HG03196 (cell line): ENCODE results near the gene SFT2D3.

Experiments
- ATAC-seq: cut with Tn5 transposase; IDR thresholded peaks from one replicate; pipeline ENCODE4 v1.9.1; 2021; ENCODE audit not compliant: unreplicated experiment

The SFT2D3 gene

GRCh38 chr2:127664065-127664894 lies 37.0 kb upstream of the SFT2D3 start:
- no peak for ATAC-seq

GRCh38 chr2:127664895-127665225 lies 36.4 kb upstream of the SFT2D3 start:
- ATAC-seq, result no peak

- no peak for ATAC-seq
These were observed 35.9 kb upstream of the SFT2D3 start for GRCh38 chr2:127665267-127665893.

GRCh38 chr2:127669056-127669455 lies 32.2 kb upstream of the SFT2D3 start:
- no peak for ATAC-seq

- no peak for ATAC-seq
These were observed 31.0 kb upstream of the SFT2D3 start for GRCh38 chr2:127670055-127670956.

- ATAC-seq, result no peak
These were observed 30.4 kb upstream of the SFT2D3 start for GRCh38 chr2:127670957-127671290.

GRCh38 chr2:127671557-127672302 lies 29.6 kb upstream of the SFT2D3 start:
- no peak for ATAC-seq

GRCh38 chr2:127672341-127673224 lies 28.7 kb upstream of the SFT2D3 start:
- ATAC-seq, result no peak

- no peak for ATAC-seq
These were observed 27.8 kb upstream of the SFT2D3 start for GRCh38 chr2:127673291-127674069.

GRCh38 chr2:127674241-127675209 lies 26.8 kb upstream of the SFT2D3 start:
- ATAC-seq, result no peak

- no peak for ATAC-seq
These were observed 25.7 kb upstream of the SFT2D3 start, which contains the start of gene LIMS2 for GRCh38 chr2:127675331-127676261. TSS of gene LIMS2 (minus strand) at chr2:127675530. CDS start at chr2:127675024, 506 bp downstream.

GRCh38 chr2:127676906-127677305 lies 24.4 kb upstream of the SFT2D3 start:
- no peak for ATAC-seq

GRCh38 chr2:127678531-127678930 lies 22.8 kb upstream of the SFT2D3 start:
- ATAC-seq, result no peak

GRCh38 chr2:127678991-127679390 lies 22.3 kb upstream of the SFT2D3 start:
- no peak for ATAC-seq

GRCh38 chr2:127679680-127680361 lies 21.5 kb upstream of the SFT2D3 start:
- ATAC-seq, result no peak

- ATAC-seq, result no peak
These were observed 20.5 kb upstream of the SFT2D3 start for GRCh38 chr2:127680706-127681287.
